HEK293 (cell line): Measurements from ENCODE around the gene CEBPE.

Experiments used
- GLI4 ChIP-seq: fragments of 450-650 bp; formaldehyde crosslinking; IDR thresholded peaks from 2 replicates; pipeline ENCODE4 v1.5.1; 2016; ENCODE audit warnings: missing biosample characterization, missing genetic modification characterization
- INSM2 ChIP-seq: fragments of 450-650 bp; formaldehyde crosslinking; IDR thresholded peaks from 2 replicates; pipeline ENCODE4 v1.5.1; 2016; ENCODE audit warnings: missing biosample characterization, missing genetic modification characterization
- KLF9 ChIP-seq: fragments of 450-650 bp; formaldehyde crosslinking; IDR thresholded peaks from 2 replicates; pipeline ENCODE4 v1.5.1; 2016; ENCODE audit warnings: missing biosample characterization, missing genetic modification characterization, low read depth
- PATZ1 ChIP-seq: fragments of 450-650 bp; formaldehyde crosslinking; IDR thresholded peaks from 2 replicates; pipeline ENCODE4 v1.5.1; 2016; ENCODE audit warnings: missing biosample characterization, missing genetic modification characterization
- REPIN1 ChIP-seq: fragments of 450-650 bp; formaldehyde crosslinking; IDR thresholded peaks from 2 replicates; pipeline ENCODE4 v1.5.1; 2017; ENCODE audit warnings: missing biosample characterization, missing genetic modification characterization, low read depth
- SCRT2 ChIP-seq: fragments of 450-650 bp; formaldehyde crosslinking; IDR thresholded peaks from 2 replicates; pipeline ENCODE4 v1.5.1; 2016; ENCODE audit warnings: missing biosample characterization, missing genetic modification characterization
- SP7 ChIP-seq: fragments of 450-650 bp; formaldehyde crosslinking; IDR thresholded peaks from 2 replicates; pipeline ENCODE4 v1.5.1; 2016; ENCODE audit warnings: missing biosample characterization, missing genetic modification characterization
- TCF7L2 ChIP-seq: IDR thresholded peaks from 2 replicates; pipeline ENCODE4 v1.6.1; 2011; ENCODE audit warnings: low read depth, mild to moderate bottlenecking, inconsistent platforms, low read length, moderate library complexity, borderline replicate concordance
- WT1 ChIP-seq: fragments of 450-650 bp; formaldehyde crosslinking; IDR thresholded peaks from 2 replicates; pipeline ENCODE4 v1.5.1; 2016; ENCODE audit warnings: missing biosample characterization, missing genetic modification characterization
- YY1 ChIP-seq: fragments of 450-650 bp; formaldehyde crosslinking; IDR thresholded peaks from 2 replicates; pipeline ENCODE4 v1.5.1; 2018; ENCODE audit warnings: missing biosample characterization, missing genetic modification characterization
- YY2 ChIP-seq: fragments of 450-650 bp; formaldehyde crosslinking; IDR thresholded peaks from 2 replicates; pipeline ENCODE4 v1.5.1; 2016; ENCODE audit warnings: missing biosample characterization, missing genetic modification characterization
- ZBTB20 ChIP-seq: fragments of 450-650 bp; formaldehyde crosslinking; IDR thresholded peaks from 2 replicates; pipeline ENCODE4 v1.5.1; 2016; ENCODE audit warnings: missing biosample characterization, missing genetic modification characterization
- ZBTB21 ChIP-seq: fragments of 450-650 bp; formaldehyde crosslinking; IDR thresholded peaks from 2 replicates; pipeline ENCODE4 v1.5.1; 2017; ENCODE audit warnings: missing biosample characterization, missing genetic modification characterization
- ZBTB49 ChIP-seq: fragments of 450-650 bp; formaldehyde crosslinking; IDR thresholded peaks from 2 replicates; pipeline ENCODE4 v1.5.1; 2016; ENCODE audit warnings: missing biosample characterization, missing genetic modification characterization, low read depth
- ZFP69B ChIP-seq: fragments of 450-650 bp; formaldehyde crosslinking; IDR thresholded peaks from 2 replicates; pipeline ENCODE4 v1.5.1; 2016; ENCODE audit warnings: missing biosample characterization, missing genetic modification characterization
- ZNF112 ChIP-seq: fragments of 450-650 bp; formaldehyde crosslinking; IDR thresholded peaks from 2 replicates; pipeline ENCODE4 v1.5.0; 2017; ENCODE audit warnings: missing biosample characterization, missing genetic modification characterization
- ZNF155 ChIP-seq: fragments of 450-650 bp; formaldehyde crosslinking; IDR thresholded peaks from 2 replicates; pipeline ENCODE4 v1.5.1; 2016; ENCODE audit warnings: missing biosample characterization, missing genetic modification characterization
- ZNF157 ChIP-seq: fragments of 450-650 bp; formaldehyde crosslinking; IDR thresholded peaks from 2 replicates; pipeline ENCODE4 v1.5.1; 2016; ENCODE audit warnings: missing biosample characterization, missing genetic modification characterization
- ZNF18 ChIP-seq: fragments of 450-650 bp; formaldehyde crosslinking; IDR thresholded peaks from 2 replicates; pipeline ENCODE4 v1.5.1; 2016; ENCODE audit warnings: missing biosample characterization, missing genetic modification characterization
- ZNF223 ChIP-seq: fragments of 450-650 bp; formaldehyde crosslinking; IDR thresholded peaks from 2 replicates; pipeline ENCODE4 v1.5.1; 2016; ENCODE audit warnings: missing biosample characterization, missing genetic modification characterization
- ZNF24 ChIP-seq: fragments of 450-650 bp; formaldehyde crosslinking; IDR thresholded peaks from 2 replicates; pipeline ENCODE4 v1.5.1; 2016; ENCODE audit warnings: missing biosample characterization, missing genetic modification characterization
- ZNF26 ChIP-seq: fragments of 450-650 bp; formaldehyde crosslinking; IDR thresholded peaks from 2 replicates; pipeline ENCODE4 v1.5.1; 2016; ENCODE audit warnings: missing biosample characterization, missing genetic modification characterization
- ZNF366 ChIP-seq: fragments of 450-650 bp; formaldehyde crosslinking; conservative IDR thresholded peaks from 2 replicates; pipeline ENCODE4 v1.5.1; 2016; ENCODE audit warnings: missing biosample characterization, missing genetic modification characterization
- ZNF391 ChIP-seq: fragments of 450-650 bp; formaldehyde crosslinking; IDR thresholded peaks from 2 replicates; pipeline ENCODE4 v1.5.1; 2016; ENCODE audit warnings: low read depth, missing biosample characterization, missing genetic modification characterization, borderline replicate concordance
- ZNF394 ChIP-seq: fragments of 450-650 bp; formaldehyde crosslinking; IDR thresholded peaks from 2 replicates; pipeline ENCODE4 v1.5.1; 2016; ENCODE audit warnings: missing biosample characterization, missing genetic modification characterization, mild to moderate bottlenecking, moderate library complexity, borderline replicate concordance
- ZNF530 ChIP-seq: fragments of 450-650 bp; formaldehyde crosslinking; IDR thresholded peaks from 2 replicates; pipeline ENCODE4 v1.5.1; 2016; ENCODE audit warnings: low read depth, missing biosample characterization, missing genetic modification characterization
- ZNF561 ChIP-seq: fragments of 450-650 bp; IDR thresholded peaks from 2 replicates; pipeline ENCODE4 v1.5.1; 2018; ENCODE audit warnings: missing biosample characterization, missing genetic modification characterization, borderline replicate concordance
- ZNF596 ChIP-seq: fragments of 450-650 bp; IDR thresholded peaks from 2 replicates; pipeline ENCODE4 v1.5.0; 2018; ENCODE audit warnings: missing biosample characterization, mild to moderate bottlenecking, missing genetic modification characterization, moderate library complexity
- ZNF654 ChIP-seq: fragments of 450-650 bp; formaldehyde crosslinking; IDR thresholded peaks from 2 replicates; pipeline ENCODE4 v1.5.1; 2016; ENCODE audit warnings: low read depth, missing biosample characterization, missing genetic modification characterization
- ZNF747 ChIP-seq: fragments of 450-650 bp; formaldehyde crosslinking; IDR thresholded peaks from 2 replicates; pipeline ENCODE4 v1.5.1; 2016; ENCODE audit warnings: missing biosample characterization, missing genetic modification characterization
- ZNF830 ChIP-seq: fragments of 450-650 bp; IDR thresholded peaks from 2 replicates; pipeline ENCODE4 v1.5.0; 2018; ENCODE audit warnings: missing biosample characterization, missing genetic modification characterization, low read depth, mild to moderate bottlenecking, moderate library complexity
- ZNF837 ChIP-seq: fragments of 450-650 bp; formaldehyde crosslinking; IDR thresholded peaks from 2 replicates; pipeline ENCODE4 v1.5.1; 2016; ENCODE audit warnings: missing biosample characterization, missing genetic modification characterization
- ZNF843 ChIP-seq: fragments of 450-650 bp; formaldehyde crosslinking; IDR thresholded peaks from 2 replicates; pipeline ENCODE4 v1.5.1; 2016; ENCODE audit warnings: missing biosample characterization, missing genetic modification characterization

CEBPE gene

GRCh38 chr14:23094666-23095195, 24.3 kb downstream of the CEBPE start, which contains the start of gene ACIN1 (continued):
- TF ChIP-seq ZBTB49 (tag by site-specific recombination) (no peak), SP7 (peak; percentile 66), ZNF747 (tag by site-specific recombination) (no peak), ZNF654 (tag by site-specific recombination) (no peak), ZNF843 (tag by site-specific recombination) (0 out of 2 replicates have a peak, but pooled peaks have one; percentile 41), ZNF223 (tag by site-specific recombination) (no peak), ZNF366 (tag by site-specific recombination) (no peak), ZNF26 (tag by site-specific recombination) (no peak), ZNF112 (tag by site-specific recombination) (no peak), YY2 (tag by site-specific recombination) (no peak; the same call in 1 of the 2 replicates), SCRT2 (tag by site-specific recombination) (no peak), ZBTB21 (tag by site-specific recombination) (0 out of 2 replicates have a peak, but pooled peaks have one; percentile 15), TCF7L2 (no peak), ZNF394 (tag by site-specific recombination) (no peak), ZNF561 (tag by site-specific recombination) (peak; percentile 28; the same call in 1 of the 2 replicates), ZNF155 (no peak), ZFP69B (peak; percentile 76), ZBTB20 (no peak; the same call in 1 of the 2 replicates), ZNF596 (tag by site-specific recombination) (no peak), KLF9 (tag by site-specific recombination) (peak; percentile 24; the same call in 1 of the 2 replicates), INSM2 (tag by site-specific recombination) (peak; percentile 59; the same call in 1 of the 2 replicates), PATZ1 (tag by site-specific recombination) (peak; percentile 39), YY1 (tag by site-specific recombination) (peak; percentile 89), WT1 (tag by site-specific recombination) (peak; percentile 46; the same call in 1 of the 2 replicates), ZNF18 (tag by site-specific recombination) (0 out of 2 replicates have a peak, but pooled peaks have one; percentile 5), ZNF391 (tag by site-specific recombination) (peak; percentile 81; the same call in 1 of the 2 replicates), ZNF24 (0 out of 2 replicates have a peak, but pooled peaks have one; percentile 27), ZNF837 (tag by site-specific recombination) (no peak), ZNF830 (no peak), ZNF157 (tag by site-specific recombination) (no peak), GLI4 (tag by site-specific recombination) (0 out of 2 replicates have a peak, but pooled peaks have one; percentile 50), REPIN1 (tag by site-specific recombination) (no peak), ZNF530 (tag by site-specific recombination) (no peak)
